ENCODE measurements around the gene ELP1.

ELP1 gene

GRCh38 chr9:108836781-108837180 lies 97.1 kb downstream of the ELP1 start:
- no peak for TF ChIP-seq CTCF (IDR thresholded peaks at IDR 0.05; ENCODE audit: low read depth, low read length)
- H3K4me3 ChIP-seq (ENCODE audit: low read depth, low read length) = no peak overlapping the region

GRCh38 chr9:108836319-108836718 lies 97.6 kb downstream of the ELP1 start:
- no peak for TF ChIP-seq CTCF (IDR thresholded peaks at IDR 0.05; ENCODE audit: low read depth, low read length)
- no peak overlapping the region for H3K4me3 ChIP-seq (ENCODE audit: low read depth, low read length)

GRCh38 chr9:108835831-108836230 lies 98.1 kb downstream of the ELP1 start:
- no peak for TF ChIP-seq CTCF (IDR thresholded peaks at IDR 0.05; ENCODE audit: low read depth, low read length)
- no peak overlapping the region for H3K4me3 ChIP-seq (ENCODE audit: low read depth, low read length)

GRCh38 chr9:108834959-108835665 lies 98.8 kb downstream of the ELP1 start:
- no peak for TF ChIP-seq CTCF (IDR thresholded peaks at IDR 0.05; ENCODE audit: low read depth, low read length)
- no peak overlapping the region for H3K4me3 ChIP-seq (ENCODE audit: low read depth, low read length)

GRCh38 chr9:108832179-108832500 lies 101.8 kb downstream of the ELP1 start:
- no peak overlapping the region for H3K4me3 ChIP-seq (ENCODE audit: low read depth, low read length)
- no peak for TF ChIP-seq CTCF (IDR thresholded peaks at IDR 0.05; ENCODE audit: low read depth, low read length)

GRCh38 chr9:108831496-108832178 lies 102.3 kb downstream of the ELP1 start:
- no peak for TF ChIP-seq CTCF (IDR thresholded peaks at IDR 0.05; ENCODE audit: low read depth, low read length)
- no peak overlapping the region for H3K4me3 ChIP-seq (ENCODE audit: low read depth, low read length)

GRCh38 chr9:108830272-108830671 lies 103.7 kb downstream of the ELP1 start:
- no peak for TF ChIP-seq CTCF (IDR thresholded peaks at IDR 0.05; ENCODE audit: low read depth, low read length)
- H3K4me3 ChIP-seq (ENCODE audit: low read depth, low read length) = no peak overlapping the region
